B cell (primary cell): ENCODE data around the gene HPS4. TPM values are rescaled to one million over a fixed set of nuclear protein-coding genes. Genes with fewer than 3 reads are reported as not detected.

ENCODE experiments used
- ATAC-seq: fragments of 200-7000 bp; cut with Tn5 transposase; one replicate; pipeline ENCODE4 v1.10.0; 2021; ENCODE audit warnings: low read depth, mild to moderate bottlenecking, moderate number of reproducible peaks, moderate library complexity
- CTCF ChIA-PET: fragments of 350-600 bp; sonication (Branson Sonifier 250); formaldehyde crosslinking; loops from one replicate; lab custom pipeline; 2021; ENCODE audit warnings: antibody characterized with exemption, inconsistent platforms; lab: Charles Lee
- POLR2A ChIA-PET: fragments of 350-600 bp; sonication (Branson Sonifier 250); formaldehyde crosslinking; loops from one replicate; lab custom pipeline; 2021; ENCODE audit warnings: antibody characterized with exemption; lab: Charles Lee
- DNase-seq: peaks from one replicate; pipeline ENCODE4 v3.0.0; 2013
- H2AFZ ChIP-seq: 2 replicates; pipeline ENCODE4 v1.6.1; 2012; ENCODE audit warnings: mild to moderate bottlenecking, low read depth, low read length; ENCODE audit not compliant: insufficient read depth, poor library complexity, severe bottlenecking
- H3K27ac ChIP-seq, 2 donors: 1 replicate in 1 of 2; 2 replicates in 1 of 2; pipeline ENCODE4 v1.5.1; 2012 to 2013; ENCODE audit warnings: low read length in 2 of 2, mild to moderate bottlenecking in 2 of 2, moderate library complexity in 1 of 2
- H3K27me3 ChIP-seq, 4 experiments: fragments of 200-600 bp in 1 of 4; sonication (generic) in 1 of 4; replicated peaks in 1 of 4; 1 replicate in 2 of 4; 2 replicates in 2 of 4; pipeline versions ENCODE4 v1.6.1 to v1.7.0; 2013 to 2016; ENCODE audit warnings: low read length in 3 of 4, mild to moderate bottlenecking in 2 of 4, mixed read lengths in 1 of 4, moderate library complexity in 1 of 4; ENCODE audit not compliant: insufficient read depth in 4 of 4, control insufficient read depth in 3 of 4; ENCODE audit errors: control extremely low read depth in 1 of 4
- H3K36me3 ChIP-seq, 2 experiments: replicated peaks in 1 of 2; 1 replicate in 1 of 2; 2 replicates in 1 of 2; pipeline versions ENCODE4 v1.6.1 to v1.7.1; 2013; ENCODE audit warnings: low read length in 1 of 2; ENCODE audit not compliant: insufficient read depth in 2 of 2, control insufficient read depth in 1 of 2; ENCODE audit errors: control extremely low read depth in 1 of 2, extremely low read depth in 1 of 2
- H3K4me1 ChIP-seq, 2 donors: fragments of 200-600 bp in 1 of 2; sonication (generic) in 1 of 2; 1 replicate in 1 of 2; 2 replicates in 1 of 2; pipeline versions ENCODE4 v1.5.1 to v1.6.1; 2013 to 2017; ENCODE audit warnings: low read length in 2 of 2; ENCODE audit not compliant: control insufficient read depth in 2 of 2, insufficient read depth in 2 of 2
- H3K4me2 ChIP-seq: replicated peaks from 2 replicates; pipeline ENCODE3; 2012; ENCODE audit warnings: mild to moderate bottlenecking, low read depth, low read length; ENCODE audit not compliant: poor library complexity, severe bottlenecking
- H3K4me3 ChIP-seq, 5 experiments: fragments of 200-600 bp in 1 of 5; sonication (generic) in 1 of 5; 1 replicate in 3 of 5; 2 replicates in 2 of 5; pipeline versions ENCODE4 v1.5.1 to v1.7.0; 2011 to 2016; ENCODE audit warnings: low read length in 4 of 5, mild to moderate bottlenecking in 4 of 5, low read depth in 2 of 5, control low read depth in 1 of 5, moderate library complexity in 1 of 5; ENCODE audit not compliant: insufficient read depth in 1 of 5; ENCODE audit errors: control extremely low read depth in 1 of 5, extremely low read depth in 1 of 5
- H3K79me2 ChIP-seq: fragments of 200-600 bp; sonication (generic); one replicate; pipeline ENCODE4 v1.6.0; 2016; ENCODE audit warnings: low read length; ENCODE audit not compliant: control insufficient read depth, insufficient read depth
- H3K9ac ChIP-seq: fragments of 200-600 bp; sonication (generic); 2 replicates; pipeline ENCODE4 v1.6.1; 2017; ENCODE audit warnings: mild to moderate bottlenecking, low read length, moderate library complexity
- H3K9me3 ChIP-seq, 3 donors: one replicate each; pipeline versions ENCODE4 v1.6.1 to v1.7.1; 2013; ENCODE audit warnings: low read length in 2 of 3; ENCODE audit not compliant: control insufficient read depth in 2 of 3, insufficient read depth in 1 of 3; ENCODE audit errors: control extremely low read depth in 1 of 3
- H4K20me1 ChIP-seq: 2 replicates; pipeline ENCODE4 v1.6.0; 2012; ENCODE audit warnings: mild to moderate bottlenecking, low read length; ENCODE audit not compliant: insufficient read depth, control insufficient read depth, poor library complexity, severe bottlenecking
- H3K27ac Mint-ChIP-seq: one replicate; pipeline ENCODE4 v1.8.0; 2021; ENCODE audit warnings: mixed read lengths
- H3K27me3 Mint-ChIP-seq: one replicate; pipeline ENCODE4 v1.8.0; 2021; ENCODE audit warnings: mixed read lengths
- H3K4me1 Mint-ChIP-seq: one replicate; pipeline ENCODE4 v1.8.0; 2021; ENCODE audit warnings: mixed read lengths
- H3K4me3 Mint-ChIP-seq: one replicate; pipeline ENCODE4 v1.8.0; 2021; ENCODE audit warnings: mixed read lengths
- H3K9me3 Mint-ChIP-seq: one replicate; pipeline ENCODE4 v1.8.0; 2022; ENCODE audit warnings: mixed read lengths; ENCODE audit not compliant: insufficient read depth
- EZH2 ChIP-seq: IDR thresholded peaks from 2 replicates; pipeline ENCODE4 v1.6.1; 2012; ENCODE audit warnings: borderline replicate concordance, low read depth, mild to moderate bottlenecking, moderate library complexity, low read length; ENCODE audit not compliant: insufficient read depth, poor library complexity, severe bottlenecking
- WGBS: methylation state at CpG from one replicate; pipeline ENCODE4 v1.1.5; 2013; ENCODE audit warnings: missing lambda C conversion rate; ENCODE audit not compliant: insufficient coverage; 5-methylcytosine and 5-hydroxymethylcytosine counted together
- intact Hi-C: fragments of 100-400 bp; cut with micrococcal nuclease; formaldehyde crosslinking; loops from one replicate; pipeline ENCODE4 v1.10.0; 2022
- polyA plus RNA-seq: library from polyadenylated mRNA; depleted of rRNA; stranded (reverse); fragments of >200 nt; gene quantifications from 2 replicates; pipeline ENCODE4 v1.2.3, GENCODE V29; 2012
- total RNA-seq, 2 donors: library from RNA; stranded (reverse); fragments of 120-200 nt in 1 of 2; gene quantifications; 1 replicate in 1 of 2; 2 replicates in 1 of 2; pipeline versions ENCODE4 v1.2.3 to v1.2.4, GENCODE V29; 2013 to 2022
- TF ChIP-seq, protein P1 (sequence below): fragments of 200-600 bp; IDR thresholded peaks from one replicate; pipeline ENCODE4 v1.8.0; 2022; ENCODE audit warnings: antibody characterized with exemption, mild to moderate bottlenecking

HPS4 gene
- total and polyA plus RNA-seq, 2 donors (not counting 1 experiment from before 2014, with no cell fraction given) = 34.8 to 61.8 TPM

DNA sequence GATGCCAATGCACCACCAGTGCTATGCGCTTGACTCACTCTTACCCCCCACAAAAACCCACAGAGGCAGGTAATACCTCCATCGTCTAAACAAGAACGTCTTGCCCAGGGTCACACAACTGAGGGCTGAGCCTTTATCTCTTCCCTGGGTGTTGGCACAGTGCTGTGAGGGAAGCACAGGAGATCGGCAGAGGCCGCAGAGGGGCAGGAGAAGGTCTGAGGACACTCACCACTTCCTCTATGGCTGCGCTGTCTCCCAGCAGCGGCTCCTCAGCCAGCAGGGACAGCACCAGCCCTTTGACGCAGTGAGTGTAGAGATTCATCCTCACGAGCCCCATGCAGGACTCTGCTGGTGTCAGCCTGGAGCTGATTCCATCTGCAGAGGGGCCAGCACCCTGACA lies 19.9 kb downstream of the HPS4 start:
- CTCF ChIA-PET = interaction anchor here (1.1 to 9.7 kb wide), 4 partner anchors 26 to 99 kb away, joined by 3 to 179 read pairs (median 72); no protein-coding TSS in a partner anchor

DNA sequence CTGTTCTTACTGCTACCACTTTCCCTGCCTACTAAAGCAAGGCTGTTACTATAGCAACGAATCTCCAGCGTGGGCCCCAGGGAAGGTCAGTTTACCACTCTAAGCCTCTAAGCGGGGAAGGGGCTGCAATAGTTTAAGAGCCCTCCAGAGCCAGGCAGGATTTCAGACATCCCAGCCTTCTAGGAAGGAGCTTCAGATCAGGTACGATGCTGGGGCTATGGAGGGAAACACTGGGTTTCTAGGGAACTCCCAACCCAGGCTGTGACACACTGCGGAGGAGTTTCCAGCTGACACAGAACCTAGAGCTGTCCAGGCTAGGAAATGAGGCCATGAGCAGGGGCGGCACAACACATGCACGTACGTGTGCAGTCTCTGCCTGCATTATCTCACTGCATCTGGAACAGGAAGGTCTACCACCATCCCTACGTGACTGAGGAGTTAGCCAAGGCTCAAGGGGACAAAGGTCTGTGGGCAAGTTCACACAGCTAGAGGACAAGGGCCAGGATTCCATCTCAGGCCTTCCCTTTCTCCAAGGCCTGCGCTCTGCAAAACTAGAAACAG lies 20.4 kb downstream of the HPS4 start:
- intact Hi-C loops = loop anchor here (5.0 kb wide), 1 partner anchor 86 kb away; no protein-coding TSS in a partner anchor
- H3K79me2 ChIP-seq = peaks cover 16% of the 10 kb centered on the region
- CTCF ChIA-PET = interaction anchor here (0.9 to 9.7 kb wide), 9 partner anchors 10 to 99 kb away, joined by 3 to 179 read pairs (median 7); partner anchors contain the start of genes HPS4 and SRRD
- ATAC-seq (no peak), DNase-seq (no peak)
- no peak overlapping the region for H3K27ac ChIP-seq
- peaks cover 0 to 80% of the 10 kb centered on the region in 2 experiments for H3K36me3 ChIP-seq
- no peaks in the 10 kb centered on the region for H3K4me1 Mint-ChIP-seq
- no peaks in the 10 kb centered on the region for H3K27me3 ChIP-seq
- H2AFZ ChIP-seq = no peak overlapping the region
- no peaks in the 10 kb centered on the region for H3K4me1 ChIP-seq
- no peak overlapping the region for H3K27ac Mint-ChIP-seq
- H3K4me2 ChIP-seq = no peak overlapping the region
- peaks cover 16% of the 10 kb centered on the region for H4K20me1 ChIP-seq
- POLR2A ChIA-PET = no interaction called here
- no peak overlapping the region for H3K4me3 ChIP-seq
- no peaks in the 10 kb centered on the region for H3K27me3 Mint-ChIP-seq
- H3K9me3 ChIP-seq = no peaks in the 10 kb centered on the region
- 94% methylated on average over 9 of the region's 10 CpGs for WGBS
- no peak overlapping the region for H3K4me3 Mint-ChIP-seq
- no peak for TF ChIP-seq EZH2
- TF ChIP-seq, protein P1, sequence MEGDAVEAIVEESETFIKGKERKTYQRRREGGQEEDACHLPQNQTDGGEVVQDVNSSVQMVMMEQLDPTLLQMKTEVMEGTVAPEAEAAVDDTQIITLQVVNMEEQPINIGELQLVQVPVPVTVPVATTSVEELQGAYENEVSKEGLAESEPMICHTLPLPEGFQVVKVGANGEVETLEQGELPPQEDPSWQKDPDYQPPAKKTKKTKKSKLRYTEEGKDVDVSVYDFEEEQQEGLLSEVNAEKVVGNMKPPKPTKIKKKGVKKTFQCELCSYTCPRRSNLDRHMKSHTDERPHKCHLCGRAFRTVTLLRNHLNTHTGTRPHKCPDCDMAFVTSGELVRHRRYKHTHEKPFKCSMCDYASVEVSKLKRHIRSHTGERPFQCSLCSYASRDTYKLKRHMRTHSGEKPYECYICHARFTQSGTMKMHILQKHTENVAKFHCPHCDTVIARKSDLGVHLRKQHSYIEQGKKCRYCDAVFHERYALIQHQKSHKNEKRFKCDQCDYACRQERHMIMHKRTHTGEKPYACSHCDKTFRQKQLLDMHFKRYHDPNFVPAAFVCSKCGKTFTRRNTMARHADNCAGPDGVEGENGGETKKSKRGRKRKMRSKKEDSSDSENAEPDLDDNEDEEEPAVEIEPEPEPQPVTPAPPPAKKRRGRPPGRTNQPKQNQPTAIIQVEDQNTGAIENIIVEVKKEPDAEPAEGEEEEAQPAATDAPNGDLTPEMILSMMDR = no peak
- H3K9me3 Mint-ChIP-seq = no peaks in the 10 kb centered on the region
- no peak overlapping the region for H3K9ac ChIP-seq

More for the DNA sequence above, 19.9 kb downstream of the HPS4 start:
- H3K4me3 Mint-ChIP-seq = no peak overlapping the region
- whole genome bisulfite sequencing = 98% methylated on average over 7 of the region's 9 CpGs
- no peaks in the 10 kb centered on the region for H3K4me1 Mint-ChIP-seq
- TF ChIP-seq EZH2 = no peak
- TF ChIP-seq, protein P1 = no peak
- H3K27me3 Mint-ChIP-seq = no peaks in the 10 kb centered on the region
- Histone ChIP-seq H3K4me2 (no peak overlapping the region), H3K4me1 (no peaks in the 10 kb centered on the region), H3K36me3 (peaks cover 0 to 81% of the 10 kb centered on the region in 2 experiments), H3K4me3 (no peak overlapping the region), H3K79me2 (peaks cover 16% of the 10 kb centered on the region), H3K9me3 (no peaks in the 10 kb centered on the region), H3K9ac (no peak overlapping the region), H3K27me3 (no peaks in the 10 kb centered on the region), H2AFZ (no peak overlapping the region), H4K20me1 (peaks cover 16% of the 10 kb centered on the region), H3K27ac (no peak overlapping the region)
- no peak for ATAC-seq
- DNase-seq = no peak
- POLR2A ChIA-PET = no interaction called here
- no peak overlapping the region for H3K27ac Mint-ChIP-seq
- H3K9me3 Mint-ChIP-seq = no peaks in the 10 kb centered on the region
- intact Hi-C loops = loop anchor here (5.0 kb wide), 1 partner anchor 86 kb away; no protein-coding TSS in a partner anchor
